T47D (cell line): ENCODE results near the gene KIF3A.

Source experiments
- DNase-seq, 2 experiments: peaks; one replicate each; pipeline versions ENCODE4 v3.0.0 to v3.0.0-alpha.2; 2011 to 2012; ENCODE audit warnings: low read depth in 1 of 2, low spot score in 1 of 2
- JUND ChIP-seq: IDR thresholded peaks from 2 replicates; pipeline ENCODE4 v1.6.1; 2012; ENCODE audit warnings: low read depth
- in situ Hi-C: cut with HindIII; loops from 2 replicates; pipeline ENCODE4 v1.10.0; 2016; ENCODE audit warnings: low sequenced_read_pairs, low pct_unique_long_range_greater_than_20kb

The KIF3A gene

DNA sequence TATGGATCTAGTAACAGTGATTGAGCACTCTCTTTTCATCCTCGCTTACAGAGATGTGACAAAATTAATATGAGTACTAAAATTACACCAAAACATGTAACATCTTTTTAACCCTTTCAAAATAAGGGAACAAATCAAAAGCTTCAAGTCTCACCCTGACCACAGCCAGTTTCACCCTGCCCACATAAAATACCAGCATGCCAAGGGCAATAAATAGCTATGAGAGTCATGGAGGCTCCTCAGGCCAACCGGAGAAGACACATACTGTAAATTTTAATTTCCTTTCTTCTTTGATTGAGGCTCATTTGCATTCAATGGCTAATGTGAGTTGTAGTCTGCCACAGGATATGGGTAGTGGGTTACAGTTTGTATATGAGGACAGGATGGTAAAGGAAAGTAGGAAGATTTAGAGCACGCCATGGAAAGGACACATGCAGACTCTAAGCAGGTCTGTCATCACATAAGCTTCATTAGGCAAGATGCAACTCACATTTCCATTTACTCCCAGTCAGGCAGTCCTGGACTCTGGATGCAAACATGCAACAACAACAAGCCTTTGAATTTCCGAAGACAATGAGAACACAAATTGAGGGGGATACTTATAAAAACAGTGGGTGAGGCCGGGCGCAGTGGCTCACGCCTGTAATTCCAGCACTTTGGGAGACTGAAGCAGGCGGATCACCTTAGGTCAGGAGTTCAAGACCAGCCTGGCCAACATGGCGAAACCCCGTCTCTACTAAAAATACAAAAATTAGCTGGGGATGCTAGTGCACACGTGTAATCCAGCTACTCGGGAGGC lies 52.2 kb downstream of the KIF3A start:
- no peak for TF ChIP-seq JUND
- in situ Hi-C loops, result no loop called here
- DNase-seq, result no peak

DNA sequence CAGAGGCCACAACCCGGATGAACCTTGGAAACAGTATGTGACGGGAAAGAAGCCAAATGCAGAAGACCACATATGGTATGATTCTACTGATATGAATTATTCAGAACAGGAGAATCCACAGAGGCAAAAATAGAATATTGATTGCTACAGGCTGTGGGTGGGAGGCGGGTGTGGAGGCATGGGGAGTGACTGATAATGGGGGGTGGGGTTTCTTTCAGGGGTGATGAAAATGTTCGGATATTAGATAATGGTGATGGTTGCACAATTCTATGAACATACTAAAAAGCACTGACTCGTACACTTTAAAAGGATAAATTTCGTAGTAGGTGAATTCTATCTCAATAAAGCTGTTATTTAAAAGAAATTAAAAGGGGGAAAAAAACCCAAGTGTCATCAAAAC lies 52.9 kb downstream of the KIF3A start:
- no peak for TF ChIP-seq JUND
- in situ Hi-C loops, result no loop called here

DNA sequence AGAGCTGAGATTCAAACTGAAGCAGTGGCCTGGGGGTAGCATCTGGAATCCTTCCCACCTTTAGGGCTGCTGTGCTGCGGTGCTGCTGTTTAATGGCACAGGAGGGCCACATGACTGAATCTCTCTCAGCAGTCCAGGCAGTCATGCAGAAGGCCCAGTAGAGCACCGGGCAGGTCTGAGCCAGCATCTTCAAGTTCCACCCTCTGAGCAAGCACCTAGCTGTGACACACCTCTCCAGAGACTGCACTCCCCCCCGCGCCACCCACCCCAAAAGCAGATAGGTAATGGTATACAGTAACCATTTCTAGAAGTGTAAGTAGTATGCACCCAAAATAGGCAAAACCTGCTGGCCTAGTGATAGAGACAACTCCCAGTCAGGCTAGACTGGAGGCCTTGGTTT lies 55.4 kb downstream of the KIF3A start:
- in situ Hi-C loops, result no loop called here
- DNase-seq, result no peak
- TF ChIP-seq JUND, result no peak

More for the DNA sequence above, 52.9 kb downstream of the KIF3A start:
- DNase-seq, result no peak

DNA sequence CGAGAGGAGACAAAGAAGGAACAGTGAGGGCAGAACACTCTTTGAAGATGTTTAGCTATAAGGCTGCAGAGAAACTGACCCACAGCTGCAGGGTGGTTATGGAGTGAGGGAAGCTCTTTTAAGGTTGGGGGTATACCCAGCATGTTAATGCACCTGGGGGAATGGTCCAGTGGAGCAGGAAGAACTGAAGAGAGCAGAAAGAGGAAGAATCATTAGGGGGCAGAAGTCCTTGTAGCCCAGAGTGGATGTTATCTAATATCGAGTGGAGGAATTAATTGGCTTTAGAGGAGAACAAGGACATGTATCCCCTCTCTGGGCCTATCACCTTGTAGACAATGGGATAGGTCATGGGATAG lies 55.9 kb downstream of the KIF3A start:
- in situ Hi-C loops, result no loop called here
- DNase-seq, result no peak

DNA sequence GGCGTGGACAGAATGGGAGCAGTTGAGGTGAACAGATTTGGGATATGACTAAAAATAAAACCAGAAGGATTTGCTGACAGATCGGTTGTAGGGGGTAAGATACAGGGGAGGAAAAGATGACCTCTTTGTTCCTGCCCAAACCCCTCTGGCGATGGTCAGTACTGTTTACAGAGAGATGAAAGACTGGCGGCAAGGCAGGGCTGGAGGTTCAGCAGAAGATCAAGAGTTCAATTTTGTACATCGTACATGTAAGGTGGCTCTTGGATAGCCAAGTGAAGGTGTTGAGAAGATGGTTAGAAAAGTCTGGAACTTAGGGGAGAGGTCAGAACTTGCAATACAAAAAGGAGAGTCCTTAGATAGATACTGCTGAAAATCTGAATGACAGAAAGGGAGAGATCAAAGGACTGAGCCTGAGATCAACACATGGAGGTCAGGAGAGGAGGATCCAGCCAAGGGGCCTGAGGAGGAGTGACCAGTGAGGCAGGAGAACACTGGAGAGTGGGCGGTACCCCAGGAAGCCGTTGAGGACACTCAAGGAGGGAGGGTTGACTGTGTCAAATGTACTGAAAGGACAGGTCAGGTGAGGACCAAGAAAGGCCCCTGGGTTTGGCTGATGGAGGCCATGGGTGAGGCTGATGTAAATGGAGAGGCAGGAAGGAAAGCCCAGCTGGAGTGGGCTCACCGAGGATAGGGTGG lies 56.4 kb downstream of the KIF3A start:
- TF ChIP-seq JUND, result no peak
- in situ Hi-C loops, result no loop called here
- no peak for DNase-seq

More for the DNA sequence above, 55.9 kb downstream of the KIF3A start:
- no peak for TF ChIP-seq JUND

DNA sequence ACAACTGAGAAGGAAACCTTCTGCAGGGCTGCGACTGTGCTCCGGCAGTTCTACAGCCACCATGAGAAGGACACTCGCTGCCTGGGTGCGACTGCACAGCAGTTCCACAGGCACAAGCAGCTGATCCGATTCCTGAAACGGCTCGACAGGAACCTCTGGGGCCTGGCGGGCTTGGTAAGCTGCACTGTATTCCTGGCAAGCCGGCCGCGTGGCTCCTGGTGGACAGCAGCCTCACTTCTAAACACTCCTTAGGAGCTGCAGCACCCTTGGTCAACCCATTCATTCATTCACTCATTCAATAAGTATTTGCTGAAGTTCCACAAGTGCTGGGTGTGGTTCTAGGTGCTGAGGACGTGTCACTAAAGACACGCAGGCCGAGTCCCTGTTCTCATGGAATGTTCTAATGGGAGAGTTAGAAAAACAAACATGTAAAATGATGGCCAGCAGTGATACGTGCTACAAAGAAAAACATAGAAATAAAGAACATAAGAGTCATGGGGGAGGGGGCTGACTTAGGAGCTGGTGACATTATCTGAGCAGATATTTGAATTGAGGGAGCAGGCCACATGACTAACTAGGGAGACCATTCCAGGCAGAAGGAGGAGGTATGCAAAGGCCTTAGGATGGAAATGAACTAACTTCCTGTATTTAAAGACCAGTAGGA lies 57.5 kb downstream of the KIF3A start:
- no peak for TF ChIP-seq JUND
- DNase-seq, result peak in 1 of 2 experiments; percentile 45
- in situ Hi-C loops, result no loop called here

DNA sequence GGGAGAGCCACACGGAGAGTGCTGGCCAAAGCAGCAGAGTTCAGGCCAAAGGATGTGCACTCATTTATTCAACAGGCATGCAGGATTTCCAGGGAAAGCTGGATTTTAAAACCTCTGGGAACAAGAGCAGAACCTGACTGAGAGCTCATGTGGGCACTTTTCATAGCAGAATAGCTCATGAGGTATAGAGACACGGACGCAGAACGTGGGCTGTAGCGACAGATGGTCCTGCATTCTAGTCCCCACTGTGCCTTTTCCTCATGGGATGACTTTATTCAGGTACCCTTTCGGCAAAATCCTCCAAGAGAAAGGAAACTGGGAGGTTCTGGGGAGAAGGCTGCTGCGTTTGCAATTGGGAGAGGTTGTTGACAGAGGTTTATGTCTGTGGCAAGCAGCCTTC lies 58.2 kb downstream of the KIF3A start:
- in situ Hi-C loops, result no loop called here
- TF ChIP-seq JUND, result no peak
- no peak for DNase-seq

DNA sequence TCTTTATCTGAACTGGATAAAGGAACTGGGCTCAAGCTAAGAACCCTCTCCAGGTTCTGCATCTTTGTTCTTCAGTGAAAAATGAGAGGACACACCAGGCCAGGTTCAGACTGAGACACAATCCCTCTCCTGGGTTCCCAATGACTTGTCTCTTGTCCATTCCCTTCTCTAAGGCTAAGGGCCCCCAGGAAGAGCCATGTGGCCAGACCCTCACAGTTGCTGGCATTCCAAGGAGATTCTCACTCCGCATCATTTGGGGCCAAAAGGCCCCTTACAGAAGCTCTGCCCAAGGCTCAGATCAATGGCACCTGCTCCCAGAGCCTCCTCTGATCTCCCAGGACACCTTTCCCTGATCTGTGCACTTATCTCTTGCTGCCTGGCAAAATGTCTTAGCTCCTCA lies 58.6 kb downstream of the KIF3A start:
- DNase-seq, result no peak
- no peak for TF ChIP-seq JUND
- in situ Hi-C loops, result no loop called here

DNA sequence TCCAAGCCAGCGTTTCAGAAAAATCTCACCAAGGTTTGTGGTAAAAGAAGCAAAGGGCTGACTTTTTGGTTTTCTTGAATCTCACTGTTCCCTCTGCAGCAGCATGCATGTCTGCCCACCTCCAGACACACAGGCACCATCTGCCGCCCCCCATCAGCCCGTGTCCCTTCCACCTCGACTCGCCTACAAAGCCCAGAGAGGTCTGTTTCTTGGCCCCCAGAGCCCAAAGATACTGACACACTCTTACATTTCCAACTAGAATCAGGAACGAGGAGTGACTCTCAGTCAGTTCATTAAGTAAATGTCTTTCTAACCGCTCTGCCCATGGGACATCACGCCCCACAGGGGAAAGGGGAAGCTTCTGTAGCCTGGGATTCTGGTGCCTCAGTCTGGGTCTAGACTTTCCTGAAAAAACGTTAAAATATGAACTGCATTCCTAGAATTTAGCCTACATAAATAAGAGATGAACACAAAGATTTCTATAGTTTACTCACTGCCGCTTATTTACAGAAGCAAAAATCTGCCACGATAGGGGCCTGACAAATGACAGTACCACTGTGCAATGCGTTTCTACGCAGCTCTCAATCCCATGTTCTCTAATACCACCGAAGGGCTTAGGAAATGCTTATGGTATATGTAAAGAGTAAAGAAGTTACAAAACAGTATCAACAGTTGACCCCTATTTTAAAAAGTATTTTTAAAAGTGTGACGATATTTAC lies 59.5 kb downstream of the KIF3A start:
- no peak for DNase-seq
- TF ChIP-seq JUND, result no peak
- in situ Hi-C loops, result no loop called here

DNA sequence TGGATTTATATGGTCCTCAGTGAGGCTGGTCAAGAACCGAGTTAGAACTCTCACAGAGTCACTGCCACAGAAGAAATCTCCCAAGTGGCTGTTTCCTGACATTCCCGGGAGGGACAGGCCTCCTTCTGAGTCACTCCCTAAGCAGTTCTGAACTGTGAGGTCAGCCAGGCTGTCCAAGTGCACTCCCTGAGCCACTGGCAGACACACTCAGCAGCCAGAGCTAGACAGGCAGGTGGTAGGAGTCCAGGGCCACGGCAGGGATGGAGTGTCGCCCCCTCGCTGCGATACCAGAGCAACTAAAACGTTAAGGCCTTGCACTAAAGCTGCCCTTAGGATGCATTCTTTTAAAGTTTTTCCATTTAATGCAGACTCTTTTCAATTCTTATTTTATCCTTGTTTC lies 60.2 kb downstream of the KIF3A start:
- TF ChIP-seq JUND, result no peak
- peak; percentile 67 to 79 for DNase-seq
- in situ Hi-C loops, result no loop called here

DNA sequence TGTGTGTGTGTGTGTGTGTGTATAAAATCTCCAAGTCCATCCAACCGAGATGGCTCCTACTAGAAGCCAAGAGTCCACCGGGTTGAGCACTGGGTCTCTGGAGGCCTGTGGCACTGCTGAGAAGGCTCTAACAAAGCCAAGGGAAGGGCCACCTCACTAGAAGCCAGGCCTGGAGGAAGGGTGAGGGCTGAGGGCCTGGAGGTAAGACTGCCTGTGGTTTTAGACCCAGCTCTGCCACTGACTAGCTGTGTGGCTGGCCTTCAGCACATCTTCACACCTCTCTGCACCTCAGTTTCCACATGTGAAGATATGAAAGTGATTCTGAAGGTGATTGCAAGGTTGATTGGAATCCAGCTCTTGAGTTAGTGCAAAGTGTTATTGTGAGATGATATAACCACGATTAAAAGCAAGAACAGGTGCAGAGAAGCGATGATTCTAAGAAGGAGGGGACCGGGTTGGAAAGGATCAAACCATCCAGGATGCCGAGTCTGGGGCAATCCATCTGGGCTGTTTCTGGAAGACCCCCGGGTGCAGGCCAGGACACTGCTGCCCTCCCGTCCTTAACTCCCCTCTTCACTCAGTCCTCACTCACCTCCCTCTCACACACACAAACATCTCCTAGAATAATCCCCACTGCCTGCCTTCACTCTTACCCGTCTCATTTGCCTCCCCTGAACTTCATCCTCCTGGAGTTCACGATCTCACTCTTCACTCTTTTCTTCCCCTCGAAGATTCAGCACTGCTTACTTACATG lies 61.2 kb downstream of the KIF3A start:
- TF ChIP-seq JUND, result no peak
- in situ Hi-C loops, result no loop called here
- no peak for DNase-seq
